ENCODE data around the gene KIF1A.
"Not testable (repeated sequence)": the region's sequence is repeated elsewhere in the genome, so short reads cannot be mapped to it uniquely, and the experiment has no call there.

KIF1A gene

GRCh38 chr2:240846873-240847595 lies 27.0 kb upstream of the KIF1A start:
- no peaks in the 10 kb centered on the region for H3K27me3 ChIP-seq (ENCODE audit: insufficient read depth, low read length)
- H3K36me3 ChIP-seq (ENCODE audit: insufficient read depth, low read length), result no peaks in the 10 kb centered on the region
- no peak overlapping the region for H2AFZ ChIP-seq (ENCODE audit: low read length)
- no peaks in the 10 kb centered on the region for H3K9me2 ChIP-seq (ENCODE audit: low read depth, low read length)
- H3K4me1 ChIP-seq (ENCODE audit: insufficient read depth, low read length, severe bottlenecking), result no peaks in the 10 kb centered on the region
- H4K20me1 ChIP-seq (ENCODE audit: insufficient read depth, low read length), result no peaks in the 10 kb centered on the region
- H3F3A ChIP-seq (ENCODE audit: insufficient read depth, low read length), result no peaks in the 10 kb centered on the region
- TF ChIP-seq EZH2 (IDR thresholded peaks at IDR 0.05; ENCODE audit: borderline replicate concordance, low read length) (no peak), CTCF (IDR thresholded peaks at IDR 0.05; ENCODE audit: low read length) (no peak)
- H3K4me3 ChIP-seq (ENCODE audit: low read depth, low read length, poor library complexity, severe bottlenecking), result no peak overlapping the region
- no peaks in the 10 kb centered on the region for H3K9me3 ChIP-seq (ENCODE audit: low read length)
- H3K4me2 ChIP-seq (ENCODE audit: low read length), result no peak overlapping the region
- no peak overlapping the region for H3K27ac ChIP-seq (ENCODE audit: low read depth, low read length, poor library complexity, severe bottlenecking)
- no peak overlapping the region for H3K9ac ChIP-seq (ENCODE audit: low read length)
- no peaks in the 10 kb centered on the region for H3K79me2 ChIP-seq (ENCODE audit: insufficient read depth, low read length)

GRCh38 chr2:240846309-240846708 lies 26.3 kb upstream of the KIF1A start:
- not testable (repeated sequence) for H3K36me3 ChIP-seq (ENCODE audit: insufficient read depth, low read length)

GRCh38 chr2:240840435-240841060 lies 20.5 kb upstream of the KIF1A start:
- H3K9ac ChIP-seq (ENCODE audit: low read length), result no peak overlapping the region
- no peaks in the 10 kb centered on the region for H3K9me2 ChIP-seq (ENCODE audit: low read depth, low read length)
- no peaks in the 10 kb centered on the region for H3K4me1 ChIP-seq (ENCODE audit: insufficient read depth, low read length, severe bottlenecking)
- peaks cover 4% of the 10 kb centered on the region; the same call in 1 of the 2 replicates for H3K27me3 ChIP-seq (ENCODE audit: insufficient read depth, low read length)
- no peak overlapping the region for H3K4me2 ChIP-seq (ENCODE audit: low read length)
- no peak overlapping the region for H3K4me3 ChIP-seq (ENCODE audit: low read depth, low read length, poor library complexity, severe bottlenecking)
- H4K20me1 ChIP-seq (ENCODE audit: insufficient read depth, low read length), result no peaks in the 10 kb centered on the region
- TF ChIP-seq EZH2 (IDR thresholded peaks at IDR 0.05; ENCODE audit: borderline replicate concordance, low read length), result no peak
- peak; percentile 40; the same call in 1 of the 2 replicates for TF ChIP-seq CTCF (IDR thresholded peaks at IDR 0.05; ENCODE audit: low read length)
- no peaks in the 10 kb centered on the region for H3K9me3 ChIP-seq (ENCODE audit: low read length)
- no peaks in the 10 kb centered on the region for H3K36me3 ChIP-seq (ENCODE audit: insufficient read depth, low read length)
- no peaks in the 10 kb centered on the region for H3F3A ChIP-seq (ENCODE audit: insufficient read depth, low read length)
- no peak overlapping the region for H3K27ac ChIP-seq (ENCODE audit: low read depth, low read length, poor library complexity, severe bottlenecking)
- no peaks in the 10 kb centered on the region for H3K79me2 ChIP-seq (ENCODE audit: insufficient read depth, low read length)
- no peak overlapping the region for H2AFZ ChIP-seq (ENCODE audit: low read length)

More at GRCh38 chr2:240846309-240846708, 26.3 kb upstream of the KIF1A start:
- not testable (repeated sequence) for H3K9ac ChIP-seq (ENCODE audit: low read length); H3K79me2 ChIP-seq (ENCODE audit: insufficient read depth, low read length); H3K27me3 ChIP-seq (ENCODE audit: insufficient read depth, low read length); H4K20me1 ChIP-seq (ENCODE audit: insufficient read depth, low read length); H3K4me3 ChIP-seq (ENCODE audit: low read depth, low read length, poor library complexity, severe bottlenecking); H2AFZ ChIP-seq (ENCODE audit: low read length); H3K4me2 ChIP-seq (ENCODE audit: low read length); H3K27ac ChIP-seq (ENCODE audit: low read depth, low read length, poor library complexity, severe bottlenecking); H3K9me2 ChIP-seq (ENCODE audit: low read depth, low read length); H3F3A ChIP-seq (ENCODE audit: insufficient read depth, low read length); H3K4me1 ChIP-seq (ENCODE audit: insufficient read depth, low read length, severe bottlenecking); H3K9me3 ChIP-seq (ENCODE audit: low read length)

Data from OCI-LY1 (cell line).